Astrocyte (in vitro differentiated cells and primary cell): ENCODE measurements around the gene COL26A1. TPM values are rescaled to one million over a fixed set of nuclear protein-coding genes. Genes with fewer than 3 reads are reported as not detected.

Source experiments
- DNase-seq: peaks from one replicate; pipeline ENCODE4 v3.0.0-alpha.2; 2010; ENCODE audit warnings: low read depth
- FAIRE-seq: peaks from 2 replicates; lab custom pipeline; 2011; peaks lifted over from hg19 to GRCh38; lab: Jason Lieb, UNC
- H2AFZ ChIP-seq: 2 replicates; pipeline ENCODE4 v1.6.0; 2012; ENCODE audit warnings: low read depth, low read length, inconsistent platforms
- H3K27ac ChIP-seq: 2 replicates; pipeline ENCODE4 v1.5.1; 2011; ENCODE audit warnings: low read depth, low read length, inconsistent platforms
- H3K27me3 ChIP-seq: 2 replicates; pipeline ENCODE4 v1.6.0; 2011; ENCODE audit warnings: low read length, inconsistent platforms; ENCODE audit not compliant: insufficient read depth
- H3K36me3 ChIP-seq: 2 replicates; pipeline ENCODE4 v1.5.1; 2011; ENCODE audit warnings: low read length, inconsistent platforms; ENCODE audit not compliant: insufficient read depth
- H3K4me1 ChIP-seq: 2 replicates; pipeline ENCODE4 v1.5.1; 2011; ENCODE audit warnings: low read length, inconsistent platforms; ENCODE audit not compliant: insufficient read depth
- H3K4me2 ChIP-seq: 2 replicates; pipeline ENCODE4 v1.6.0; 2012; ENCODE audit warnings: low read length, inconsistent platforms
- H3K4me3 ChIP-seq: 2 replicates; pipeline ENCODE4 v1.5.1; 2011; ENCODE audit warnings: low read depth, mild to moderate bottlenecking, low read length, inconsistent platforms; ENCODE audit not compliant: insufficient read depth
- H3K79me2 ChIP-seq: 2 replicates; pipeline ENCODE4 v1.6.0; 2012; ENCODE audit warnings: mild to moderate bottlenecking, low read length, inconsistent platforms; ENCODE audit not compliant: insufficient read depth
- H3K9ac ChIP-seq: 2 replicates; pipeline ENCODE4 v1.6.0; 2012; ENCODE audit warnings: mild to moderate bottlenecking, low read length, inconsistent platforms
- H3K9me3 ChIP-seq: 2 replicates; pipeline ENCODE4 v1.5.1; 2012; ENCODE audit warnings: low read depth, mild to moderate bottlenecking, low read length, inconsistent platforms; ENCODE audit not compliant: insufficient read depth
- H4K20me1 ChIP-seq: 2 replicates; pipeline ENCODE4 v1.6.0; 2012; ENCODE audit warnings: low read length, inconsistent platforms; ENCODE audit not compliant: insufficient read depth
- H3K27ac Mint-ChIP-seq: one replicate; pipeline ENCODE4 v1.8.0; 2021; ENCODE audit warnings: mild to moderate bottlenecking, mixed read lengths; ENCODE audit not compliant: unreplicated experiment
- H3K27me3 Mint-ChIP-seq: one replicate; pipeline ENCODE4 v1.8.0; 2021; ENCODE audit warnings: low read depth, mixed read lengths; ENCODE audit not compliant: unreplicated experiment
- H3K36me3 Mint-ChIP-seq: one replicate; pipeline ENCODE4 v1.8.0; 2021; ENCODE audit warnings: low read depth, mixed read lengths; ENCODE audit not compliant: unreplicated experiment
- H3K4me1 Mint-ChIP-seq: one replicate; pipeline ENCODE4 v1.8.0; 2021; ENCODE audit warnings: low read depth, mixed read lengths; ENCODE audit not compliant: unreplicated experiment
- H3K4me3 Mint-ChIP-seq: one replicate; pipeline ENCODE4 v1.8.0; 2021; ENCODE audit warnings: mild to moderate bottlenecking, moderate library complexity, mixed read lengths; ENCODE audit not compliant: unreplicated experiment
- H3K9me3 Mint-ChIP-seq: one replicate; pipeline ENCODE4 v1.8.0; 2021; ENCODE audit warnings: mild to moderate bottlenecking, mixed read lengths; ENCODE audit not compliant: unreplicated experiment
- EZH2 ChIP-seq: IDR thresholded peaks from 2 replicates; pipeline ENCODE4 v1.6.1; 2012; ENCODE audit warnings: mild to moderate bottlenecking, low read length, inconsistent platforms; ENCODE audit not compliant: insufficient read depth
- total RNA-seq: library from RNA; stranded (reverse); gene quantifications from 2 replicates; pipeline ENCODE4 v1.2.1, GENCODE V29; 2021
- TF ChIP-seq, protein P1 (sequence below): IDR thresholded peaks from 2 replicates; pipeline ENCODE4 v1.5.1; 2011; ENCODE audit warnings: low read depth, mild to moderate bottlenecking, inconsistent platforms, low read length, moderate library complexity; ENCODE audit not compliant: insufficient read depth

Gene COL26A1
- total RNA-seq, 1 donor from 2014 or later, result 7.1 TPM

DNA sequence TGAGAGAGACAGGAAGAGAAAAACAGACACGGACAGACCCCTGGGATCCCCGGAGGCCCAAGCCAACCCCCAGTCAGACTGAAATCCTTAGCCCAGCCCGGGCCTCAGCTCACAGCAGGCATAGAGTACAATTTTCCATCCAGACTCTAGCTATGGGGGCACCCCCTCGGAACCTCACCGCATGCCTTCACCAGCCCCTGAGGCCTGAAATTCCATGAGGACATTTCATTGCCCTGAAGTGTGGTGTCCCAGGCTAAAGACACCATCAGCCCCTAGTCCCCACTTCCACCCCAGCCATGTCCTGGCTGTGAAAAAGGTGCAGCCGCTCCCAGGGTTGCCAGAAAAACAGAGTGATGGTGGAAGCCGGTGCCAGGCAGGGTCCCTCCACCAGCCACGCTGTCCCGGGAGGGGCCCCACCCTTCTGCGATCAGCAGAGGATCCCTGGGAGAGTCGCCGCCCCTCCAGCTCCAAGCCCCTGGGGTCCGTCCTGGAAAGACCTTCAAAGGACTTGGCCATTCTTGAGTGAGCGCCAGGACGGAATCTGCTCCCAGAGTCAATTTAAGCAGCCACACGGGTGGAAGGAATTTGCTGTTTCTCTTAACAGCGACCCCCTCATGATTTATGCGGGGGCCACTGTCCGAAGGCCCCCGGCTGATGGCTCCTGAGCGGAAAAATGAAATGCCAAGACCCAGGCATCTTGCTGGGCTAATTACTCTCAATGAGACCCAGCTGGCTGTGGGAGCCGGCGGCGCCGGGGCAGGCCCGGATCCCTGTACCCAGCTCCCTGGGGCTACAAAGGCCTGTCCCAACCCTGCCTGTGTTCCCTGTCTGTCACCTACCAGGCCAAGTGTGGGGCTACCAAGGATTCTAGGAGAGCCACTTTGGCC lies 243.2 kb downstream of the COL26A1 start:
- Mint-ChIP-seq H3K4me1 (no peaks in the 10 kb centered on the region), H3K36me3 (no peaks in the 10 kb centered on the region), H3K9me3 (peaks cover 6% of the 10 kb centered on the region), H3K27ac (no peak overlapping the region), H3K4me3 (no peak overlapping the region), H3K27me3 (peaks cover 23% of the 10 kb centered on the region)
- no peak for FAIRE-seq
- Histone ChIP-seq H3K36me3 (no peaks in the 10 kb centered on the region), H3K79me2 (no peaks in the 10 kb centered on the region), H3K4me2 (no peak overlapping the region), H3K4me3 (no peak overlapping the region), H3K9ac (no peak overlapping the region), H3K27me3 (no peaks in the 10 kb centered on the region), H2AFZ (no peak overlapping the region), H3K9me3 (no peaks in the 10 kb centered on the region), H3K4me1 (no peaks in the 10 kb centered on the region), H4K20me1 (no peaks in the 10 kb centered on the region), H3K27ac (no peak overlapping the region)
- TF ChIP-seq, protein P1, sequence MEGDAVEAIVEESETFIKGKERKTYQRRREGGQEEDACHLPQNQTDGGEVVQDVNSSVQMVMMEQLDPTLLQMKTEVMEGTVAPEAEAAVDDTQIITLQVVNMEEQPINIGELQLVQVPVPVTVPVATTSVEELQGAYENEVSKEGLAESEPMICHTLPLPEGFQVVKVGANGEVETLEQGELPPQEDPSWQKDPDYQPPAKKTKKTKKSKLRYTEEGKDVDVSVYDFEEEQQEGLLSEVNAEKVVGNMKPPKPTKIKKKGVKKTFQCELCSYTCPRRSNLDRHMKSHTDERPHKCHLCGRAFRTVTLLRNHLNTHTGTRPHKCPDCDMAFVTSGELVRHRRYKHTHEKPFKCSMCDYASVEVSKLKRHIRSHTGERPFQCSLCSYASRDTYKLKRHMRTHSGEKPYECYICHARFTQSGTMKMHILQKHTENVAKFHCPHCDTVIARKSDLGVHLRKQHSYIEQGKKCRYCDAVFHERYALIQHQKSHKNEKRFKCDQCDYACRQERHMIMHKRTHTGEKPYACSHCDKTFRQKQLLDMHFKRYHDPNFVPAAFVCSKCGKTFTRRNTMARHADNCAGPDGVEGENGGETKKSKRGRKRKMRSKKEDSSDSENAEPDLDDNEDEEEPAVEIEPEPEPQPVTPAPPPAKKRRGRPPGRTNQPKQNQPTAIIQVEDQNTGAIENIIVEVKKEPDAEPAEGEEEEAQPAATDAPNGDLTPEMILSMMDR, result no peak
- no peak for TF ChIP-seq EZH2
- DNase-seq, result no peak

DNA sequence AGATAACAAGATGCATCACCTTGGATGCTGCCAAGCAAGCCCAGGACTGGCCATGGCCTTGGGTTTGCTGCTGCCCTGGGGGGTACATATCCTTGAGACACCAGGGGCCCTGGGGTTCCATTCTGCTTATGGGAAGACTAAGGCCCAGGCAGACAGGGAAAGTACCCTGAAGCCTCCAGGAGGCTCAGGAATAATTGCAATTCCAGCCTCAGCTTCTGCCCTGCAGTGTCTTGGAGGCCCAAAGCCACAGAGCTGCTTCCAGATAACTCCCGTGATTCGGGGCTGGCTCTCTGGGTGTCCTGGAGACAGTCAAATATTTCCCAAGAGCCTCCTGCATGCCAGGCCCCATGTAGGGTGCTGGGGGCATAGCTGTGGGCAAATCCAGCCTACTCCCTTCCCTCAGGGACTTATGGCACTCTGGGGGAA lies 243.8 kb downstream of the COL26A1 start:
- H3K27ac ChIP-seq, result no peak overlapping the region
- H2AFZ ChIP-seq, result no peak overlapping the region
- H3K36me3 ChIP-seq, result no peaks in the 10 kb centered on the region
- DNase-seq (no peak), FAIRE-seq (no peak)
- H3K27me3 ChIP-seq, result no peaks in the 10 kb centered on the region
- no peaks in the 10 kb centered on the region for H4K20me1 ChIP-seq
- no peak for TF ChIP-seq EZH2
- TF ChIP-seq, protein P1, result no peak
- Mint-ChIP-seq H3K4me3 (no peak overlapping the region), H3K27ac (no peak overlapping the region), H3K9me3 (peaks cover 6% of the 10 kb centered on the region), H3K4me1 (no peaks in the 10 kb centered on the region), H3K27me3 (peaks cover 16% of the 10 kb centered on the region), H3K36me3 (no peaks in the 10 kb centered on the region)
- no peaks in the 10 kb centered on the region for H3K9me3 ChIP-seq
- H3K4me3 ChIP-seq, result no peak overlapping the region
- no peak overlapping the region for H3K9ac ChIP-seq
- no peaks in the 10 kb centered on the region for H3K4me1 ChIP-seq
- no peak overlapping the region for H3K4me2 ChIP-seq
- no peaks in the 10 kb centered on the region for H3K79me2 ChIP-seq

Other genes with a start within 250 kb of the COL26A1 start
- gene SERPINE1, start 235.8 kb upstream of the COL26A1 start, total RNA-seq, result 1,303 and 1,496 TPM in 2 replicates
- gene AP1S1, start 208.4 kb upstream of the COL26A1 start, total RNA-seq, result 172 and 181 TPM in 2 replicates
- 40.5 and 51.8 TPM in 2 replicates for gene VGF, start 197.3 kb upstream of the COL26A1 start, total RNA-seq
- gene NAT16, start 182.6 kb upstream of the COL26A1 start, total RNA-seq, result 0.16 TPM in 1 of 2 replicates, not detected in the other
- gene MOGAT3, start 161.8 kb upstream of the COL26A1 start, total RNA-seq, result not detected in 2 replicates
- gene PLOD3, start 145.3 kb upstream of the COL26A1 start, total RNA-seq, result 161 and 164 TPM in 2 replicates
- gene ZNHIT1, start 144.7 kb upstream of the COL26A1 start, total RNA-seq, result 107 and 115 TPM in 2 replicates
- gene CLDN15, start 125.1 kb upstream of the COL26A1 start, total RNA-seq, result 8.7 and 10.0 TPM in 2 replicates
- 134 and 140 TPM in 2 replicates for gene FIS1, start 117.8 kb upstream of the COL26A1 start, total RNA-seq
- gene IFT22, start 41.1 kb upstream of the COL26A1 start, total RNA-seq, result 20.9 and 23.5 TPM in 2 replicates